HCT116 (cell line): ENCODE results near the gene FRZB. TPM values are rescaled to one million over a fixed set of nuclear protein-coding genes. Genes with fewer than 3 reads are reported as not detected.

ENCODE experiments used
- ATAC-seq: fragments of 200-7000 bp; cut with Tn5 transposase; 2 replicates; pipeline ENCODE4 v1.9.1; 2020; ENCODE audit warnings: mild to moderate bottlenecking, moderate library complexity
- BruUV-seq: library from RNA; stranded (reverse); fragments of 400-500 nt; replicated peaks from 2 replicates; lab custom pipeline; 2021; lab: Mats Ljungman, UMichigan
- CTCF ChIA-PET: fragments of 300-600 bp; sonication (Branson Sonifier 250); formaldehyde crosslinking; loops from one replicate; lab custom pipeline; 2021; ENCODE audit warnings: antibody characterized with exemption; lab: Charles Lee
- POLR2A ChIA-PET: fragments of 300-600, 350-600 bp; sonication (Branson Sonifier 250); formaldehyde crosslinking; loops from one replicate; lab custom pipeline; 2021; ENCODE audit warnings: antibody characterized with exemption; lab: Charles Lee
- RAD21 ChIA-PET, 2 experiments: fragments of 300-600 bp; sonication (Branson Sonifier 250); formaldehyde crosslinking; loops; one replicate each; lab custom pipeline; 2023; ENCODE audit warnings: low total read pairs in 2 of 2; ENCODE audit not compliant: uncharacterized antibody in 2 of 2, unreplicated experiment in 2 of 2, low non-redundant PET in 1 of 2; lab: Charles Lee
- DNase-seq: peaks from one replicate; pipeline ENCODE4 v3.0.0-alpha.2; 2010; ENCODE audit warnings: low read depth, low spot score
- H2AFZ ChIP-seq: fragments of 200-600 bp; shearing (Covaris generic), sonication (generic); 2 replicates; pipeline ENCODE4 v1.6.1; 2017; ENCODE audit warnings: low read depth, mixed run types, mixed read lengths, antibody characterized with exemption, low read length; ENCODE audit not compliant: poor library complexity, severe bottlenecking
- H3K27ac ChIP-seq: 2 replicates; pipeline ENCODE4 v1.5.1; 2012; ENCODE audit warnings: low read depth, low read length
- H3K27me3 ChIP-seq: fragments of 200-600 bp; sonication (generic); 2 replicates; pipeline ENCODE4 v1.6.1; 2016; ENCODE audit warnings: mixed run types, low read length, mixed read lengths; ENCODE audit not compliant: insufficient read depth
- H3K36me3 ChIP-seq, 2 experiments: fragments of 200-500 bp in 1 of 2; fragments of 200-600 bp in 1 of 2; sonication (Bioruptor generic) in 1 of 2; sonication (generic) in 1 of 2; 2 replicates each; pipeline versions ENCODE4 v1.5.1 to v1.6.1; 2014 to 2016; ENCODE audit warnings: low read length in 2 of 2, inconsistent platforms in 1 of 2, mixed read lengths in 1 of 2, mixed run types in 1 of 2; ENCODE audit not compliant: insufficient read depth in 2 of 2, control insufficient read depth in 1 of 2
- H3K4me1 ChIP-seq, 2 experiments: fragments of 200-600 bp in 1 of 2; sonication (generic) in 1 of 2; 2 replicates each; pipeline versions ENCODE4 v1.5.1 to v1.6.1; 2012 to 2017; ENCODE audit warnings: low read length in 2 of 2, inconsistent platforms in 1 of 2, mild to moderate bottlenecking in 1 of 2, mixed read lengths in 1 of 2, mixed run types in 1 of 2, moderate library complexity in 1 of 2; ENCODE audit not compliant: insufficient read depth in 2 of 2, control insufficient read depth in 1 of 2
- H3K4me2 ChIP-seq: fragments of 200-600 bp; sonication (generic); 2 replicates; pipeline ENCODE4 v1.6.1; 2017; ENCODE audit warnings: mixed run types, low read length, mixed read lengths
- H3K4me3 ChIP-seq, 2 experiments: fragments of 200-600 bp in 1 of 2; sonication (generic) in 1 of 2; replicated peaks in 1 of 2; 2 replicates each; pipeline ENCODE4 v1.5.1; 2011 to 2016; ENCODE audit warnings: low read length in 2 of 2, control low read depth in 1 of 2, low read depth in 1 of 2, mild to moderate bottlenecking in 1 of 2, mixed read lengths in 1 of 2, mixed run types in 1 of 2
- H3K79me2 ChIP-seq: fragments of 200-600 bp; sonication (generic); 2 replicates; pipeline ENCODE4 v1.6.1; 2017; ENCODE audit warnings: mild to moderate bottlenecking, mixed run types, low read length, moderate library complexity, mixed read lengths; ENCODE audit not compliant: insufficient read depth
- H3K9ac ChIP-seq: fragments of 200-600 bp; sonication (generic); 2 replicates; pipeline ENCODE4 v1.6.1; 2016; ENCODE audit warnings: low read length, mixed read lengths
- H3K9me2 ChIP-seq: fragments of 200-600 bp; sonication (generic), shearing (Covaris generic); 2 replicates; pipeline ENCODE4 v1.6.1; 2017; ENCODE audit warnings: mixed run types, mild to moderate bottlenecking, moderate library complexity; ENCODE audit not compliant: insufficient read depth
- H3K9me3 ChIP-seq, 2 experiments: fragments of 200-500 bp in 1 of 2; fragments of 200-600 bp in 1 of 2; sonication (Bioruptor generic) in 1 of 2; sonication (generic) in 1 of 2; 2 replicates each; pipeline ENCODE4 v1.6.1; 2014 to 2017; ENCODE audit warnings: low read length in 2 of 2, mixed read lengths in 2 of 2, inconsistent platforms in 1 of 2, low read depth in 1 of 2, mild to moderate bottlenecking in 1 of 2, mixed run types in 1 of 2, moderate library complexity in 1 of 2; ENCODE audit not compliant: control insufficient read depth in 1 of 2, insufficient read depth in 1 of 2
- H4K20me1 ChIP-seq: fragments of 200-600 bp; sonication (generic), shearing (Covaris generic); 2 replicates; pipeline ENCODE4 v1.6.1; 2017; ENCODE audit warnings: mixed run types, mild to moderate bottlenecking, moderate library complexity; ENCODE audit not compliant: insufficient read depth
- CBX3 ChIP-seq: IDR thresholded peaks from 2 replicates; pipeline ENCODE4 v1.6.1; 2012; ENCODE audit warnings: low read depth
- CTCF ChIP-seq, 3 experiments: fragments of 200-600 bp in 1 of 3; sonication (generic) in 1 of 3; IDR thresholded peaks in 2 of 3; conservative IDR thresholded peaks in 1 of 3; 2 replicates each; pipeline ENCODE4 v1.5.1; 2012 to 2017; ENCODE audit warnings: low read depth in 2 of 3, low read length in 2 of 3, antibody characterized with exemption in 1 of 3, borderline replicate concordance in 1 of 3, control low read depth in 1 of 3, mild to moderate bottlenecking in 1 of 3, mixed read lengths in 1 of 3, mixed run types in 1 of 3, moderate library complexity in 1 of 3; ENCODE audit not compliant: insufficient read depth in 1 of 3
- EGR1 ChIP-seq: IDR thresholded peaks from 2 replicates; pipeline ENCODE4 v1.6.1; 2012; ENCODE audit warnings: low read depth
- FOSL1 ChIP-seq: IDR thresholded peaks from 2 replicates; pipeline ENCODE4 v1.6.1; 2012; ENCODE audit warnings: low read depth
- JUND ChIP-seq: IDR thresholded peaks from 2 replicates; pipeline ENCODE4 v1.6.1; 2012
- MAX ChIP-seq: IDR thresholded peaks from 2 replicates; pipeline ENCODE4 v1.6.1; 2012
- POLR2A ChIP-seq: IDR thresholded peaks from 2 replicates; pipeline ENCODE4 v1.7.0; 2011; ENCODE audit warnings: borderline replicate concordance; ENCODE audit not compliant: insufficient read depth, insufficient read length; ENCODE audit errors: extremely low read depth
- POLR2AphosphoS5 ChIP-seq: IDR thresholded peaks from 2 replicates; pipeline ENCODE4 v1.6.1; 2011; ENCODE audit warnings: mild to moderate bottlenecking, low read depth, low read length, moderate library complexity
- SP1 ChIP-seq: IDR thresholded peaks from 2 replicates; pipeline ENCODE4 v1.6.1; 2012; ENCODE audit warnings: low read depth
- SRF ChIP-seq: IDR thresholded peaks from 2 replicates; pipeline ENCODE4 v1.6.1; 2012; ENCODE audit warnings: low read depth
- TCF7L2 ChIP-seq: IDR thresholded peaks from 2 replicates; pipeline ENCODE4 v1.7.0; 2011; ENCODE audit warnings: borderline replicate concordance, inconsistent platforms; ENCODE audit not compliant: insufficient read depth, insufficient read length; ENCODE audit errors: extremely low read depth
- YY1 ChIP-seq: IDR thresholded peaks from 2 replicates; pipeline ENCODE4 v1.6.1; 2011; ENCODE audit warnings: low read length, low read depth, moderate library complexity, mild to moderate bottlenecking; ENCODE audit not compliant: insufficient replicate concordance; ENCODE audit errors: extremely low read depth
- intact Hi-C: fragments of 100-400 bp; cut with micrococcal nuclease; formaldehyde crosslinking; loops from 2 replicates; pipeline ENCODE4 v1.10.0; 2022
- total RNA-seq: library from RNA; stranded (reverse); gene quantifications from one replicate; pipeline ENCODE4 v1.2.1, GENCODE V29; 2021; ENCODE audit not compliant: unreplicated experiment

The FRZB gene
- total RNA-seq, 1 experiment from 2014 or later, result 0.49 TPM

- H3K27ac ChIP-seq, result no peak overlapping the region
- BruUV-seq, result no TSS peak
- no peak overlapping the region for H3K4me2 ChIP-seq
- intact Hi-C loops, result no loop called here
- ChIA-PET POLR2A (no interaction called here), CTCF (no interaction called here), RAD21 (no interaction called here)
- H4K20me1 ChIP-seq, result no peaks in the 10 kb centered on the region; the same call in 1 of the 2 replicates
- DNase-seq (no peak), ATAC-seq (no peak)
- H3K9ac ChIP-seq, result no peak overlapping the region
- H3K79me2 ChIP-seq, result no peaks in the 10 kb centered on the region
- H3K9me3 ChIP-seq, result no peaks in the 10 kb centered on the region
- H3K9me2 ChIP-seq, result no peaks in the 10 kb centered on the region
- TF ChIP-seq CTCF (IDR thresholded peaks at IDR 0.05 in 2 of 3, conservative IDR thresholded peaks at IDR 0.05 in 1 of 3; ENCODE audit: borderline replicate concordance in 1 of 3, insufficient read depth in 1 of 3, low read depth in 2 of 3, low read length in 2 of 3) (no peak), JUND (no peak), CBX3 (no peak), YY1 (no peak), POLR2A (no peak), TCF7L2 (no peak), MAX (no peak), EGR1 (no peak), SP1 (no peak), POLR2AphosphoS5 (no peak), SRF (no peak), FOSL1 (no peak)
- no peaks in the 10 kb centered on the region for H3K4me1 ChIP-seq
- H3K27me3 ChIP-seq, result no peaks in the 10 kb centered on the region
- H3K36me3 ChIP-seq, result no peaks in the 10 kb centered on the region
- H3K4me3 ChIP-seq, result no peak overlapping the region
- no peak overlapping the region for H2AFZ ChIP-seq
Observed at GRCh38 chr2:182887753-182888415, 21.4 kb upstream of the FRZB start.
